GM19025 (cell line): ENCODE data around the gene RSAD2.

ENCODE experiments used
- ATAC-seq: cut with Tn5 transposase; IDR thresholded peaks from one replicate; pipeline ENCODE4 v1.9.1; 2021; ENCODE audit warnings: mild to moderate bottlenecking, low read depth, moderate library complexity; ENCODE audit not compliant: unreplicated experiment

Gene RSAD2

DNA sequence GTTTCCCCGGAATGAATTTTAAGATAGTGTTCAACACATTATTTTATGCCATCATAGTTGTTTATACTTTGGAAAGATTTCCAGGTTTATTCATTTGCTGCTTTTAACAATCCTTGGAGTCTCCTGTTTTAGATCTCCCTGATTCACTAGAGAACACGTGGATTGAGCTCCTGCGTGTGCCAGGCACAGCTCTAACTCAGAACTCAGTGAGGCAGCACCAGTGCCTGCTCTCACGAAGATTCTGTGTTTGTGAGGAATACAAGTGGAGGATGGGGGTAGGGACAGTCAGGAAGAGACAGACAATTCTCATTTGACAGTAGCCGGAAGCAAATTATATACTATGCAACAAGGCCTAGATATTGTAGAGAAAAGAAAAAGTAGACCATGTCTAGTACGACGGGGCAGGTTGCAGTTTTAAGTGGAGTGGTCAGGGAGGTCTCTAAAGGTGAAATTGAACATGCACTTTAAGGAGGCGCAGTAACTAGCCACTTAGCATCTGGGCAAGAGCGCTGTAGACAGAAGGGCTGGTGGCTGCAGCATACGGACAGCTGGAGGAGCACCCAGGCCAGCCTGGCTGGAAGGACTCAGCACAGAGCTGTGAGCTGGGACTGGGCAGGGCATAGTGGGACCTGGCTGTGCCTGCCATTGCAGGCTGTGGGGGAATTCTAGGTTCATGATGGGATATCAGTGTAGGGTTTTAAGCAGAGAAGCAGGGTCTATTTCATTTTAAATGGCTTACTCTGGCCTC is 63.9 kb downstream of the RSAD2 start:
- ATAC-seq = no peak

GRCh38 chr2:6942848-6943247 is 65.3 kb downstream of the RSAD2 start:
- ATAC-seq = no peak

GRCh38 chr2:6943523-6943922 is 65.9 kb downstream of the RSAD2 start:
- ATAC-seq = no peak

DNA sequence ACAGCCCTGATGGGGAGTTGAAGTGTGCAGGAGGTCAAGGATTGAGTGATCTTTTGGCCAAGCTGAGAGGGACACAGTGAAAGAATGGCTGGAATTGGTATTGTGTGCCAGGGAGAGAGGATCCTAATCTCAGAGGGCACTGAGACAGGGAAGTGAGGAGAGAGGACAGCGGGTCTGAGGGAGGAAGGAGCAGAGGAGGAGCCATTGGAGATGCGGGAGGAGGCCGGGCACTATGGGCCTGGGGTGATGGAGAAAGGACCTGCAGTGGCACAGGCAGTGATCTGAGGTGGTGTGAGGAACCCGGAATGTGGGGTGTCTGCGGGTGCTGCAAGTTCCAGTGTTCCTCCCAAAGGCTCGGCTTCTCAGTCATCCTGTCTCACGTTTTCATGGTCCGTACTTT is 66.4 kb downstream of the RSAD2 start:
- ATAC-seq = no peak

GRCh38 chr2:6944555-6944954 is 67.0 kb downstream of the RSAD2 start:
- no peak for ATAC-seq

DNA sequence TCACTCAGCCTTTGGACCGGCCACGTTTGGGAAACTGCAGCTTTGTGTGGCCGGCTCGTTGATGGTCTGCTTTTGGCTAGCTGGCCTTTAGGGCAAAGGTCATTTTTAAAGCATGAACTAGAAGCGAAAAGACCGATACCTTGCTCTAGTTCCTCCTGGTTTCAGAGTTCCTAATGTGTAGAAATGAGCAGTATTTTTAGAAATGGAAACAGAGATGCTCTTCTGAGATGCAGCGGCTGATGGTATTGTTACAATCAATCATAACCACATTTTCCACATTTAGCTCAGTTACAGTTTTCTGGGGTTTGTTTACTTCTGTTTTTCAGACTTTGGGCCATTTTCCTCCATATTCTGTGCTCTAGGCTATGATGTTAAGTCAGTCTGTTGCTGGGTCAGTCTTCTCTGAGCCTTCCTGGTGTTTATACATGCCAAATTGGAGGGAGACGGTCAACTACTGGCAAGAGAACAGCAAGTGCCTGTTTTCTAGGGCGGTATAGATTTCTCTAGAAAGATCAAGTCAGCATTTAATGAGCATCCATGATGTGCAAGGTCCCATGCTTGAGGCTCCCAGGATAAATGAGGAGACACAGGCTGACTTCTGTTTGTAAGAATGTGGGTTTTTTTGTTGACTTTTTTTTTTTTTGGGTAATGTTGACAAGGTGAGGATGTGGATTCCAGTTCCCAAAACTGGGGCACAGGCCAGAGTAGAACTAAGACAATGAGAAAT is 67.7 kb downstream of the RSAD2 start:
- ATAC-seq = peak; percentile 92

DNA sequence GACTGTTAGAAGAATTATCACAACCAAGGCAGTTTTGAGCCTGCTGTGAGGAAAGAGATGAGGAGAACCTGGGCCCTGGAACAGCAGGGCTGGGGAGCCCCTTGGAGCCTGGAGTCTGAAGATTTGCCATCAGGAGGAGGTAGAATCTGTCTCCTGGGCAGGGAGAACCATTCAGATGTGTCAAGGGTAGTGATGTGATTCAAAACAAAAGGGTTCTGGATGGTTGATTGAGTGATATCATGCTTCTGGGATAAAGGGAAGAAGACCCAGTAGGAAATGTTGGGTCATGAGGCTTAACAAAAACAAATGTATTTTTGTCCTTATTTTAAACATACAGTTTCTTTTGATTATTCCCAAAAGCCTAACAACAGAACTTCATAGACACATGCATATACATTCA is 68.2 kb downstream of the RSAD2 start:
- no peak for ATAC-seq

DNA sequence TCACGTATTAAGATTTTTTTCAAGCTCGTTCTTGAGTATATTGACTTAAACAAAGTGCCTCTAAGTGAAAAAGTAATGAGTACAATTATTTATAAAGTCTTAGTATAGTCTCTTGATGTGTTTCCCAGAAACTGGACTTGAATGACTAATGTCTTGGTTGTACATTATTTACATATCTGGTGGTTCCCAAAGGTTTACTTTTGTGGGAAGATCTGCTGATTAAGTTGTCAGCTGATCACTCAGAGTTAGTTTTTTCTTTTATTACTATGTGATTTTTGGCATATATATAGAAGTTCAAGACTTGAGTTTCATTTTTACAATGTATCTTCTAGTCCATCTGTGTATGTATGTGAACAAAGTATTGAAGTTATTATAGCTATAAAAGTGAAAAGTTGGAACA is 69.1 kb downstream of the RSAD2 start:
- ATAC-seq = no peak
